HepG2 (cell line): ENCODE measurements around the gene KCNH8. TPM values are rescaled to one million over a fixed set of nuclear protein-coding genes. Genes with fewer than 3 reads are reported as not detected.

Experiments
- ATAC-seq: fragments of 200-7000 bp; cut with Tn5 transposase; 3 replicates; pipeline ENCODE4 v1.9.1; 2020; ENCODE audit warnings: mild to moderate bottlenecking, moderate library complexity
- BruUV-seq: library from RNA; stranded (reverse); fragments of 400-500 nt; replicated peaks from 2 replicates; lab custom pipeline; 2021; lab: Mats Ljungman, UMichigan
- CTCF ChIA-PET: fragments of 300-600 bp; formaldehyde crosslinking; extraction: SDS; loops from one replicate; lab custom pipeline; 2021; ENCODE audit warnings: low total read pairs, inconsistent platforms, low intra/inter-chr PET ratio; lab: Yijun Ruan, JAX
- POLR2A ChIA-PET: fragments of 350-600 bp; sonication (Branson Sonifier 250); formaldehyde crosslinking; loops from one replicate; lab custom pipeline; 2020; ENCODE audit warnings: antibody characterized with exemption, inconsistent platforms; lab: Yijun Ruan, JAX
- DNase-seq: peaks from one replicate; pipeline ENCODE4 v3.0.0-alpha.2; 2015; ENCODE audit warnings: low spot score
- FAIRE-seq: peaks from 3 replicates; lab custom pipeline; 2011; peaks lifted over from hg19 to GRCh38; lab: Jason Lieb, UNC
- H2AFZ ChIP-seq: one replicate; pipeline ENCODE4 v1.6.1; 2011; ENCODE audit warnings: low read length, inconsistent platforms
- H3K27ac ChIP-seq: fragments of 300-600 bp; 3 replicates; pipeline ENCODE4 v1.8.0; 2011; ENCODE audit warnings: mixed run types, mild to moderate bottlenecking, mixed read lengths, low read length, inconsistent platforms; ENCODE audit not compliant: insufficient read depth; ENCODE audit errors: extremely low read length
- H3K27me3 ChIP-seq, 2 experiments: fragments of 200-600 bp in 1 of 2; 2 replicates in 1 of 2; 3 replicates in 1 of 2; pipeline versions ENCODE4 v1.6.0 to v1.8.0; 2011; ENCODE audit warnings: low read length in 2 of 2, mild to moderate bottlenecking in 2 of 2, moderate library complexity in 2 of 2, inconsistent platforms in 1 of 2; ENCODE audit not compliant: insufficient read depth in 2 of 2, control insufficient read depth in 1 of 2
- H3K36me3 ChIP-seq, 2 experiments: fragments of 200-600 bp in 1 of 2; replicated peaks in 1 of 2; 2 replicates in 1 of 2; 3 replicates in 1 of 2; pipeline versions ENCODE4 v1.5.1 to v1.8.0; 2011; ENCODE audit warnings: low read length in 2 of 2, inconsistent platforms in 1 of 2; ENCODE audit not compliant: insufficient read depth in 2 of 2, control insufficient read depth in 1 of 2
- H3K4me1 ChIP-seq: 2 replicates; pipeline ENCODE4 v1.5.1; 2012; ENCODE audit warnings: low read length, inconsistent platforms; ENCODE audit not compliant: insufficient read depth
- H3K4me2 ChIP-seq: 2 replicates; pipeline ENCODE4 v1.6.0; 2011; ENCODE audit warnings: low read depth, low read length, inconsistent platforms
- H3K4me3 ChIP-seq, 3 experiments: fragments of 200-600 bp in 1 of 3; sonication (generic), shearing (Covaris generic) in 1 of 3; replicated peaks in 1 of 3; 2 replicates each; pipeline ENCODE4 v1.5.1; 2011 to 2016; ENCODE audit warnings: low read length in 3 of 3, inconsistent platforms in 2 of 3, low read depth in 2 of 3, mild to moderate bottlenecking in 2 of 3, control low read depth in 1 of 3, mixed read lengths in 1 of 3; ENCODE audit not compliant: insufficient read depth in 1 of 3
- H3K79me2 ChIP-seq: one replicate; pipeline ENCODE4 v1.6.1; 2011; ENCODE audit warnings: low read length, inconsistent platforms; ENCODE audit not compliant: insufficient read depth
- H3K9ac ChIP-seq: 2 replicates; pipeline ENCODE4 v1.6.0; 2011; ENCODE audit warnings: mild to moderate bottlenecking, low read depth, low read length, inconsistent platforms; ENCODE audit not compliant: insufficient read depth
- H3K9me3 ChIP-seq: 2 replicates; pipeline ENCODE4 v1.5.1; 2012; ENCODE audit warnings: mild to moderate bottlenecking, low read length
- H4K20me1 ChIP-seq: 2 replicates; pipeline ENCODE4 v1.6.0; 2011; ENCODE audit warnings: inconsistent platforms, mild to moderate bottlenecking, low read length, moderate library complexity; ENCODE audit not compliant: insufficient read depth
- CREM ChIP-seq, 2 experiments: sonication (generic) in 1 of 2; formaldehyde crosslinking in 1 of 2; IDR thresholded peaks; 2 replicates each; pipeline versions ENCODE4 v1.4.0 to v1.6.1; 2016 to 2020; ENCODE audit warnings: antibody characterized with exemption in 1 of 2, mild to moderate bottlenecking in 1 of 2, missing genetic modification reagents in 1 of 2
- HBP1 ChIP-seq: IDR thresholded peaks from 2 replicates; pipeline ENCODE4 v1.6.1; 2016; ENCODE audit warnings: low read depth, control low read depth
- HCFC1 ChIP-seq: fragments of 150-350 bp; IDR thresholded peaks from 2 replicates; pipeline ENCODE4 v1.6.1; 2014; ENCODE audit warnings: low read depth, low read length
- MBNL3 ChIP-seq: fragments of 250-450 bp; sonication (Bioruptor Pico); conservative IDR thresholded peaks from 2 replicates; pipeline ENCODE4 v1.8.0; 2022; ENCODE audit warnings: mild to moderate bottlenecking, inconsistent platforms
- MXD4 ChIP-seq: IDR thresholded peaks from 2 replicates; pipeline ENCODE4 v1.6.1; 2016; ENCODE audit warnings: mild to moderate bottlenecking, missing biosample characterization, missing genetic modification reagents
- PAXIP1 ChIP-seq: sonication (generic); formaldehyde crosslinking; conservative IDR thresholded peaks from 2 replicates; pipeline ENCODE4 v1.4.0; 2020; ENCODE audit warnings: mild to moderate bottlenecking, missing genetic modification reagents, moderate library complexity
- SNRNP70 ChIP-seq: fragments of 200-400 bp; formaldehyde crosslinking; IDR thresholded peaks from 2 replicates; pipeline ENCODE4 v1.6.1; 2017; ENCODE audit warnings: mild to moderate bottlenecking, low read depth, low read length, moderate library complexity
- ZFP37 ChIP-seq: sonication (generic); formaldehyde crosslinking; IDR thresholded peaks from 2 replicates; pipeline ENCODE4 v1.4.0; 2020; ENCODE audit warnings: missing genetic modification reagents, borderline replicate concordance
- ZNF382 ChIP-seq: sonication (generic); formaldehyde crosslinking; IDR thresholded peaks from 2 replicates; pipeline ENCODE4 v1.5.0; 2020; ENCODE audit warnings: missing genetic modification reagents, mild to moderate bottlenecking, borderline replicate concordance
- ZNF605 ChIP-seq: sonication (generic); formaldehyde crosslinking; IDR thresholded peaks from 2 replicates; pipeline ENCODE4 v1.8.0; 2022; ENCODE audit warnings: mild to moderate bottlenecking, missing genetic modification reagents
- ZNF737 ChIP-seq: sonication (generic); formaldehyde crosslinking; IDR thresholded peaks from 2 replicates; pipeline ENCODE4 v1.5.0; 2020; ENCODE audit warnings: missing genetic modification reagents, mild to moderate bottlenecking, borderline replicate concordance
- WGBS: methylation state at CpG from one replicate; pipeline ENCODE4 v1.1.6; 2017; ENCODE audit warnings: low lambda C conversion rate; 5-methylcytosine and 5-hydroxymethylcytosine counted together
- in situ Hi-C: cut with HindIII; loops from 2 replicates; pipeline ENCODE4 v1.10.0; 2017; ENCODE audit warnings: low pct_unique_long_range_greater_than_20kb; ENCODE audit not compliant: extremely low pct_ligation_motif_present
- intact Hi-C: fragments of 100-400 bp; cut with micrococcal nuclease; formaldehyde crosslinking; loops from one replicate; pipeline ENCODE4 v1.10.0; 2022; ENCODE audit not compliant: unreplicated experiment
- polyA plus RNA-seq, 8 experiments: library from polyadenylated mRNA; depleted of rRNA in 3 of 8; stranded (reverse) in 7 of 8; unstranded in 1 of 8; fragments of >200 nt; fragmentation: Illumina TruSeq in 4 of 8; extraction: Trizol in 4 of 8; gene quantifications; 2 replicates each; pipeline versions ENCODE4 v1.2.1 to v1.2.3, GENCODE V29; 2011 to 2016; ENCODE audit warnings: low read depth in 4 of 8, missing spikeins in 1 of 8, mixed read lengths in 1 of 8; ENCODE audit not compliant: insufficient read depth in 1 of 8
- total RNA-seq, 5 experiments: library from RNA; depleted of rRNA; stranded (reverse); fragments of >200 nt; fragmentation: Illumina TruSeq; extraction: Trizol; gene quantifications; 2 replicates each; pipeline ENCODE4 v1.2.3, GENCODE V29; 2016; ENCODE audit warnings: low read depth in 1 of 5

Gene KCNH8
- total and polyA plus RNA-seq, 2 of the 13 experiments (the other 11 are each of a cell fraction or from before 2014, with no cell fraction given), result 0.04 TPM; not detected in 1

- Histone ChIP-seq H4K20me1 (no peaks in the 10 kb centered on the region), H3K27me3 (no peaks in the 10 kb centered on the region), H3K4me3 (no peak overlapping the region), H3K27ac (no peak overlapping the region), H3K36me3 (no peaks in the 10 kb centered on the region), H3K9me3 (no peaks in the 10 kb centered on the region; the same call in 1 of the 2 replicates), H3K9ac (no peak overlapping the region), H2AFZ (no peak overlapping the region), H3K4me2 (no peak overlapping the region), H3K4me1 (no peaks in the 10 kb centered on the region)
- CTCF ChIA-PET, result no interaction called here
- POLR2A ChIA-PET, result no interaction called here
- ATAC-seq, result no peak
- under 1% methylated on average over 3 of the region's 3 CpGs for WGBS
- DNase-seq, result no peak
- no TSS peak for BruUV-seq
- in situ Hi-C loops, result no loop called here
- intact Hi-C loops, result no loop called here
- TF ChIP-seq ZFP37 (CRISPR knock-in tag), result no peak
- TF ChIP-seq HBP1 (CRISPR knock-in tag), result no peak
- no peak for TF ChIP-seq ZNF605 (CRISPR knock-in tag)
- TF ChIP-seq SNRNP70, result no peak
- TF ChIP-seq ZNF737 (CRISPR knock-in tag), result no peak
- no peak for TF ChIP-seq HCFC1
- no peak for TF ChIP-seq CREM (IDR thresholded peaks at IDR 0.05)
- no peak for TF ChIP-seq CREM (CRISPR knock-in tag; IDR thresholded peaks at IDR 0.05)
- no peak for TF ChIP-seq ZNF382 (CRISPR knock-in tag)
- no peak for TF ChIP-seq MXD4 (CRISPR knock-in tag)
- TF ChIP-seq MBNL3 (CRISPR knock-in tag), result no peak
- TF ChIP-seq PAXIP1 (CRISPR knock-in tag), result no peak
- TF ChIP-seq, all 625 proteins: peak for 0
- no peak for FAIRE-seq
- no peaks in the 10 kb centered on the region for H3K79me2 ChIP-seq
These were observed 136.7 kb downstream of the KCNH8 start for GRCh38 chr3:19284974-19285373.
